K562 (cell line): Measurements from ENCODE around the gene BDH2. TPM values are rescaled to one million over a fixed set of nuclear protein-coding genes. Genes with fewer than 3 reads are reported as not detected.

ENCODE experiments used
- ATAC-seq: fragments of 200-7000 bp; cut with Tn5 transposase; 3 replicates; pipeline ENCODE4 v1.9.1; 2020; ENCODE audit warnings: moderate library complexity
- BruUV-seq: library from RNA; stranded (reverse); fragments of 400-500 nt; replicated peaks from 2 replicates; lab custom pipeline; 2021; lab: Mats Ljungman, UMichigan
- CTCF ChIA-PET: fragments of 300-600 bp; formaldehyde crosslinking; extraction: SDS; loops from one replicate; lab custom pipeline; 2021; ENCODE audit warnings: low intra/inter-chr PET ratio; lab: Yijun Ruan, JAX
- POLR2A ChIA-PET: fragments of 300-600, 350-650 bp; sonication (Branson Sonifier 250); formaldehyde crosslinking; extraction: SDS; loops from one replicate; lab custom pipeline; 2021; ENCODE audit warnings: antibody characterized with exemption, inconsistent platforms; lab: Yijun Ruan, JAX
- DNase-seq, 4 experiments: peaks; one replicate each; pipeline versions ENCODE4 v3.0.0 to v3.0.0-alpha.2; 2011 to 2018; ENCODE audit warnings: low spot score in 3 of 4, mixed read lengths in 3 of 4; ENCODE audit errors: extremely low read depth in 1 of 4
- FAIRE-seq: peaks from 2 replicates; lab custom pipeline; 2011; peaks lifted over from hg19 to GRCh38; lab: Jason Lieb, UNC
- H2AFZ ChIP-seq: 2 replicates; pipeline ENCODE4 v1.6.0; 2011; ENCODE audit warnings: low read depth, low read length, control low read depth, inconsistent platforms
- H3K27ac ChIP-seq: fragments of 200-600 bp; 3 replicates; pipeline ENCODE4 v1.8.0; 2011; ENCODE audit warnings: low read depth, mild to moderate bottlenecking, control low read depth, inconsistent platforms, low read length, moderate library complexity, mixed read lengths; ENCODE audit errors: extremely low read depth
- H3K27me3 ChIP-seq, 2 experiments: fragments of 300-600 bp in 1 of 2; 2 replicates in 1 of 2; 3 replicates in 1 of 2; pipeline versions ENCODE4 v1.6.0 to v1.8.0; 2011; ENCODE audit warnings: inconsistent platforms in 2 of 2, low read length in 2 of 2, mild to moderate bottlenecking in 1 of 2, mixed read lengths in 1 of 2, moderate library complexity in 1 of 2; ENCODE audit not compliant: control insufficient read depth in 2 of 2, insufficient read depth in 2 of 2
- H3K36me3 ChIP-seq: fragments of 300-600 bp; 3 replicates; pipeline ENCODE4 v1.8.0; 2011; ENCODE audit warnings: mild to moderate bottlenecking, low read length, inconsistent platforms; ENCODE audit not compliant: control insufficient read depth, insufficient read depth
- H3K4me1 ChIP-seq, 2 experiments: fragments of 200-600 bp in 1 of 2; replicated peaks in 1 of 2; 2 replicates in 1 of 2; 3 replicates in 1 of 2; pipeline versions ENCODE4 v1.5.1 to v1.8.0; 2011; ENCODE audit warnings: inconsistent platforms in 2 of 2, low read length in 2 of 2, mild to moderate bottlenecking in 1 of 2, mixed read lengths in 1 of 2, moderate library complexity in 1 of 2; ENCODE audit not compliant: control insufficient read depth in 2 of 2, insufficient read depth in 2 of 2
- H3K4me2 ChIP-seq: 2 replicates; pipeline ENCODE4 v1.6.1; 2011; ENCODE audit warnings: low read length, control low read depth, inconsistent platforms, mixed read lengths; ENCODE audit not compliant: insufficient read depth
- H3K4me3 ChIP-seq: fragments of 200-600 bp; sonication (generic), shearing (Covaris generic); 2 replicates; pipeline ENCODE4 v1.5.1; 2016; ENCODE audit warnings: control low read depth, inconsistent platforms
- H3K79me2 ChIP-seq: fragments of 200-600 bp; 3 replicates; pipeline ENCODE4 v1.8.0; 2011; ENCODE audit warnings: low read length, inconsistent platforms; ENCODE audit not compliant: control insufficient read depth, insufficient read depth
- H3K9ac ChIP-seq, 2 experiments: 2 replicates each; pipeline versions ENCODE4 v1.6.0 to v1.6.1; 2011; ENCODE audit warnings: low read depth in 2 of 2, low read length in 2 of 2, control low read depth in 1 of 2, inconsistent platforms in 1 of 2, mild to moderate bottlenecking in 1 of 2, mixed read lengths in 1 of 2; ENCODE audit not compliant: insufficient read depth in 1 of 2
- H3K9me1 ChIP-seq: one replicate; pipeline ENCODE4 v1.6.0; 2011; ENCODE audit warnings: inconsistent platforms, mild to moderate bottlenecking, low read length, moderate library complexity; ENCODE audit not compliant: control insufficient read depth, insufficient read depth
- H3K9me3 ChIP-seq: replicated peaks from 2 replicates; pipeline ENCODE4 v1.5.1; 2011; ENCODE audit warnings: low read depth, low read length, inconsistent platforms; ENCODE audit not compliant: control insufficient read depth, insufficient read depth
- H4K20me1 ChIP-seq: replicated peaks from 2 replicates; pipeline ENCODE4 v1.6.1; 2011; ENCODE audit warnings: low read length, inconsistent platforms, mixed read lengths; ENCODE audit not compliant: control insufficient read depth, insufficient read depth
- FOXA3 ChIP-seq, 2 experiments: fragments of 450-650 bp in 1 of 2; sonication (generic) in 1 of 2; formaldehyde crosslinking; IDR thresholded peaks in 1 of 2; conservative IDR thresholded peaks in 1 of 2; 2 replicates each; pipeline versions ENCODE4 v1.4.0 to v1.8.0; 2020 to 2022; ENCODE audit warnings: mild to moderate bottlenecking in 2 of 2, missing genetic modification reagents in 1 of 2
- NFXL1 ChIP-seq: fragments of 450-650 bp; formaldehyde crosslinking; IDR thresholded peaks from 2 replicates; pipeline ENCODE4 v1.4.0; 2021; ENCODE audit warnings: mild to moderate bottlenecking
- NR2C2 ChIP-seq, 2 experiments: fragments of 200-800 bp in 1 of 2; sonication (Bioruptor generic) in 1 of 2; sonication (generic) in 1 of 2; formaldehyde crosslinking in 1 of 2; IDR thresholded peaks; 2 replicates each; pipeline versions ENCODE4 v1.6.1 to v1.8.0; 2016 to 2022; ENCODE audit warnings: mild to moderate bottlenecking in 1 of 2, missing compliant biosample characterization in 1 of 2, missing genetic modification characterization in 1 of 2, missing genetic modification reagents in 1 of 2
- PHF8 ChIP-seq: fragments of 200-600 bp; sonication (generic); IDR thresholded peaks from 2 replicates; pipeline ENCODE4 v1.6.1; 2012; ENCODE audit warnings: mixed run types, mild to moderate bottlenecking, inconsistent platforms, low read length, moderate library complexity, borderline replicate concordance
- RBM15 ChIP-seq: fragments of 200-400 bp; formaldehyde crosslinking; IDR thresholded peaks from 2 replicates; pipeline ENCODE4 v1.6.1; 2018; ENCODE audit warnings: mild to moderate bottlenecking, low read length, moderate library complexity; ENCODE audit not compliant: insufficient read depth
- RBM25 ChIP-seq: fragments of 200-400 bp; formaldehyde crosslinking; IDR thresholded peaks from 2 replicates; pipeline ENCODE4 v1.6.1; 2018; ENCODE audit warnings: low read length, low read depth, moderate library complexity; ENCODE audit not compliant: severe bottlenecking
- RUNX1 ChIP-seq: sonication (generic); IDR thresholded peaks from 2 replicates; pipeline ENCODE4 v1.6.1; 2016; ENCODE audit warnings: antibody characterized with exemption, low read depth
- TCF7L2 ChIP-seq: fragments of 150-350 bp; IDR thresholded peaks from 2 replicates; pipeline ENCODE4 v1.6.1; 2016; ENCODE audit warnings: low read depth, mild to moderate bottlenecking, low read length, moderate library complexity
- ZNF134 ChIP-seq: fragments of 250-450 bp; sonication (Bioruptor Pico); conservative IDR thresholded peaks from 2 replicates; pipeline ENCODE4 v1.4.0; 2020
- WGBS: fragments of 100-300 bp; shearing (Covaris generic); methylation state at CpG from one replicate; pipeline ENCODE4 v1.1.6; 2016; ENCODE audit warnings: low coverage, mixed read lengths; ENCODE audit not compliant: insufficient coverage; ENCODE audit errors: missing lambda C conversion rate; 5-methylcytosine and 5-hydroxymethylcytosine counted together
- in situ Hi-C: fragments of 300-500 bp; cut with MboI; formaldehyde crosslinking; loops from 4 replicates; pipeline ENCODE4 v1.15.0; 2018; ENCODE audit warnings: inconsistent platforms, mixed read lengths
- intact Hi-C: fragments of 100-400 bp; cut with micrococcal nuclease; formaldehyde crosslinking; loops from 2 replicates; pipeline ENCODE4 v1.14.2; 2022
- polyA plus RNA-seq, 8 experiments: library from polyadenylated mRNA; depleted of rRNA in 4 of 8; stranded (reverse) in 5 of 8; unstranded in 3 of 8; fragments of >200 nt; fragmentation: Nextera tagmentation in 2 of 8; fragmentation: Illumina TruSeq in 1 of 8; extraction: Ambion mirVana in 2 of 8; extraction: Trizol in 1 of 8; gene quantifications; 2 replicates each; pipeline versions ENCODE4 v1.2.1 to v1.2.3, GENCODE V29; 2011 to 2014; ENCODE audit warnings: inconsistent platforms in 1 of 8, missing spikeins in 1 of 8
- total RNA-seq, 7 experiments: library from RNA; depleted of rRNA in 6 of 7; stranded (reverse); fragments of >200 nt in 6 of 7; fragmentation: Illumina TruSeq in 2 of 7; extraction: Trizol in 2 of 7; gene quantifications; 2 replicates each; pipeline versions ENCODE4 v1.2.1 to v1.2.3, GENCODE V29; 2011 to 2021; ENCODE audit warnings: low replicate concordance in 1 of 7
- TF ChIP-seq, protein P1 (sequence below): sonication (generic); formaldehyde crosslinking; IDR thresholded peaks from 2 replicates; pipeline ENCODE4 v1.8.1; 2023; ENCODE audit warnings: mild to moderate bottlenecking, missing genetic modification reagents

BDH2 gene
- total and polyA plus RNA-seq, 9 of the 15 experiments (the other 6 are each of a cell fraction or from before 2014, with no cell fraction given), result 4.9 to 17.9 (median 9.1) TPM

- TF ChIP-seq ZNF134 (CRISPR knock-in tag) (no peak), TCF7L2 (no peak), RUNX1 (no peak)
Observed at GRCh38 chr4:103098341-103098740, 1.3 kb downstream of the BDH2 start (continued).

- no peak overlapping the region for H2AFZ ChIP-seq
- H3K36me3 ChIP-seq, result no peaks in the 10 kb centered on the region
- H3K9me3 ChIP-seq, result no peaks in the 10 kb centered on the region
- in situ Hi-C loops, result no loop called here
- ChIA-PET CTCF (no interaction called here), POLR2A (no interaction called here)
- no peak overlapping the region for H3K27ac ChIP-seq
- H3K27me3 ChIP-seq, result no peaks in the 10 kb centered on the region
- 5% methylated on average over 2 of the region's 2 CpGs for WGBS
- no peak for ATAC-seq
- no peaks in the 10 kb centered on the region for H3K79me2 ChIP-seq
- H3K4me1 ChIP-seq, result no peaks in the 10 kb centered on the region
- no peak overlapping the region for H3K9ac ChIP-seq
- no peak for FAIRE-seq
- H3K4me3 ChIP-seq, result no peak overlapping the region
- H3K9me1 ChIP-seq, result no peaks in the 10 kb centered on the region
- no peak overlapping the region for H3K4me2 ChIP-seq
- TF ChIP-seq RBM25 (peak; percentile 53), FOXA3 (CRISPR knock-in tag; conservative IDR thresholded peaks at IDR 0.05 in 1 of 2, IDR thresholded peaks at IDR 0.05 in 1 of 2) (no peak), PHF8 (no peak), RBM15 (no peak), NR2C2 (CRISPR knock-in tag; IDR thresholded peaks at IDR 0.05) (no peak), NR2C2 (tag; IDR thresholded peaks at IDR 0.05) (no peak), NFXL1 (CRISPR knock-in tag) (no peak)
- TF ChIP-seq, protein P1, sequence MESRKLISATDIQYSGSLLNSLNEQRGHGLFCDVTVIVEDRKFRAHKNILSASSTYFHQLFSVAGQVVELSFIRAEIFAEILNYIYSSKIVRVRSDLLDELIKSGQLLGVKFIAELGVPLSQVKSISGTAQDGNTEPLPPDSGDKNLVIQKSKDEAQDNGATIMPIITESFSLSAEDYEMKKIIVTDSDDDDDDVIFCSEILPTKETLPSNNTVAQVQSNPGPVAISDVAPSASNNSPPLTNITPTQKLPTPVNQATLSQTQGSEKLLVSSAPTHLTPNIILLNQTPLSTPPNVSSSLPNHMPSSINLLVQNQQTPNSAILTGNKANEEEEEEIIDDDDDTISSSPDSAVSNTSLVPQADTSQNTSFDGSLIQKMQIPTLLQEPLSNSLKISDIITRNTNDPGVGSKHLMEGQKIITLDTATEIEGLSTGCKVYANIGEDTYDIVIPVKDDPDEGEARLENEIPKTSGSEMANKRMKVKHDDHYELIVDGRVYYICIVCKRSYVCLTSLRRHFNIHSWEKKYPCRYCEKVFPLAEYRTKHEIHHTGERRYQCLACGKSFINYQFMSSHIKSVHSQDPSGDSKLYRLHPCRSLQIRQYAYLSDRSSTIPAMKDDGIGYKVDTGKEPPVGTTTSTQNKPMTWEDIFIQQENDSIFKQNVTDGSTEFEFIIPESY (CRISPR knock-in tag), result no peak
- H4K20me1 ChIP-seq, result no peaks in the 10 kb centered on the region
- BruUV-seq, result no TSS peak
- no peak for DNase-seq
- intact Hi-C loops, result loop anchor here (5.0 to 10.0 kb wide), 3 partner anchors 270 to 842 kb away; partner anchors contain the start of gene UBE2D3
Observed at GRCh38 chr4:103097112-103097511, 2.5 kb downstream of the BDH2 start.
